Measurements from ENCODE around the gene SAMD4B. TPM values are rescaled to one million over a fixed set of nuclear protein-coding genes. Genes with fewer than 3 reads are reported as not detected.
A peak's percentile ranks its signal among the peaks of the same experiment; 100 is the strongest.

Gene SAMD4B
- total and polyA plus RNA-seq, 9 of the 15 experiments (the other 6 are each of a cell fraction or from before 2014, with no cell fraction given) = 3.4 to 90.5 (median 38.0) TPM

DNA sequence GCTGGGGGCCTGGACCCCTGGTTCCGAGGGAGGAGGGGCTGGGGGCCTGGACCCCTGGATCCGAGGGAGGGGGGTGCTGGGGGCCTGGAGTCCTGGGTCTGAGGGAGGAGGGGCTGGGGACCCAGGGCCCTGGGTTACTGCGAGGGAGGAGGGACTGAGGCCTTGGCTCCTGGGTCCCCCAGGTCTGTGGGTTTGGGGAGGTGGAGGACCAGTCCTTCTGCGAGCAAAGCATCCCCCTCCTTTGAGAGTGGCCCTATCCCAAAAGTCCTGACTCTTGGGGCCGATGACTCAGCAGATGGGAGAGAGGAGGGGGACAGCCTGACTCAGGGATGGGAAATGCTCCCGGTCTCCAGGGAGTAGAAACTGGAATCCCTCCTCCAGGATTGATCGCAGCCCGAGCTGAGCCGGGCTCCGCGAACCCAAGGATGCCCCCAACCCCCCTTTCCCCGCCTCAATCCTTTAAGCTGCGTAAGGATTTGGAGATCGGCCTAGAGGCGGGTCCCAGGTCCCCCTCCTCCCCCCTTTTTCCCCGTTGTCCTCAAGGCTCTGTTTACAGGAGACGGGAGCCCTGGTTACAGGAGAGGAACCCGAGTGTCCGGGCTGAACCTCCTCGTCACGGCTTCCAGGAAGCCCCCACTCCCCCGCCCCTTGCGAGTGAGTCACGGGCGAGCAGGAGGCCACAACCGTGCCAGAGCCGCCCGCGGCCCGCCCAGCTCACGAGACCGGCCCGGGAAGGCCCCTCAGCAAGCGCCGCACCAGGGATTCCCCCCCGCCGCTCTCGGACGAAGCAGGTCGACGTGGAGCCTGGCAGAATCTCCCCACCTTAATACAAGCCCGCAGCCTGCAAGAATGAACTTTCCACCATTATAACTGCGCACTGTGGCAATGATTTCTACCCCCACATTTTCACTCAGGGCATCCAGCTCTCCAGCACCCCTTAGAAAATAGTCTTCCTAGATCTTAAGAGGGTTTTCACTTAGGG lies 61.4 kb downstream of the SAMD4B start (continued):
- TF ChIP-seq FOSL1 (tag; conservative IDR thresholded peaks at IDR 0.05) = peak; percentile 98
- TF ChIP-seq, protein P1, sequence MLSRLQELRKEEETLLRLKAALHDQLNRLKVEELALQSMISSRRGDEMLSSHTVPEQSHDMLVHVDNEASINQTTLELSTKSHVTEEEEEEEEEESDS (CRISPR knock-in tag; IDR thresholded peaks at IDR 0.05) = no peak
- TF ChIP-seq TAF1 (IDR thresholded peaks at IDR 0.05; ENCODE audit: control insufficient read depth, extremely low read depth, insufficient read depth, low read length, severe bottlenecking) = no peak
- no peak for TF ChIP-seq SMAD2 (IDR thresholded peaks at IDR 0.05; ENCODE audit: low read depth, low read length)
- TF ChIP-seq ZNF586 (CRISPR knock-in tag; conservative IDR thresholded peaks at IDR 0.05) = no peak
- peak; percentile 91 for TF ChIP-seq TAF9B (IDR thresholded peaks at IDR 0.05; ENCODE audit: partially characterized antibody)
- TF ChIP-seq, protein P2, sequence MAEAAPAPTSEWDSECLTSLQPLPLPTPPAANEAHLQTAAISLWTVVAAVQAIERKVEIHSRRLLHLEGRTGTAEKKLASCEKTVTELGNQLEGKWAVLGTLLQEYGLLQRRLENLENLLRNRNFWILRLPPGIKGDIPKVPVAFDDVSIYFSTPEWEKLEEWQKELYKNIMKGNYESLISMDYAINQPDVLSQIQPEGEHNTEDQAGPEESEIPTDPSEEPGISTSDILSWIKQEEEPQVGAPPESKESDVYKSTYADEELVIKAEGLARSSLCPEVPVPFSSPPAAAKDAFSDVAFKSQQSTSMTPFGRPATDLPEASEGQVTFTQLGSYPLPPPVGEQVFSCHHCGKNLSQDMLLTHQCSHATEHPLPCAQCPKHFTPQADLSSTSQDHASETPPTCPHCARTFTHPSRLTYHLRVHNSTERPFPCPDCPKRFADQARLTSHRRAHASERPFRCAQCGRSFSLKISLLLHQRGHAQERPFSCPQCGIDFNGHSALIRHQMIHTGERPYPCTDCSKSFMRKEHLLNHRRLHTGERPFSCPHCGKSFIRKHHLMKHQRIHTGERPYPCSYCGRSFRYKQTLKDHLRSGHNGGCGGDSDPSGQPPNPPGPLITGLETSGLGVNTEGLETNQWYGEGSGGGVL (CRISPR knock-in tag; IDR thresholded peaks at IDR 0.05) = no peak
- TF ChIP-seq, protein P3, sequence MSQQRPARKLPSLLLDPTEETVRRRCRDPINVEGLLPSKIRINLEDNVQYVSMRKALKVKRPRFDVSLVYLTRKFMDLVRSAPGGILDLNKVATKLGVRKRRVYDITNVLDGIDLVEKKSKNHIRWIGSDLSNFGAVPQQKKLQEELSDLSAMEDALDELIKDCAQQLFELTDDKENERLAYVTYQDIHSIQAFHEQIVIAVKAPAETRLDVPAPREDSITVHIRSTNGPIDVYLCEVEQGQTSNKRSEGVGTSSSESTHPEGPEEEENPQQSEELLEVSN (IDR thresholded peaks at IDR 0.05; ENCODE audit: borderline replicate concordance in 1 of 2, extremely low read depth in 1 of 2, insufficient read depth in 1 of 2, insufficient read length in 1 of 2, low read depth in 1 of 2, low read length in 1 of 2, poor library complexity in 1 of 2, severe bottlenecking in 1 of 2) = peak; percentile 31 to 82
- no peak for TF ChIP-seq GTF2F1 (IDR thresholded peaks at IDR 0.05; ENCODE audit: low read depth, low read length)
- TF ChIP-seq HSF4 (CRISPR knock-in tag; IDR thresholded peaks at IDR 0.05; ENCODE audit: borderline replicate concordance) = no peak
- no peak for TF ChIP-seq ILF3 (IDR thresholded peaks at IDR 0.05; ENCODE audit: borderline replicate concordance)
- TF ChIP-seq, protein P4, sequence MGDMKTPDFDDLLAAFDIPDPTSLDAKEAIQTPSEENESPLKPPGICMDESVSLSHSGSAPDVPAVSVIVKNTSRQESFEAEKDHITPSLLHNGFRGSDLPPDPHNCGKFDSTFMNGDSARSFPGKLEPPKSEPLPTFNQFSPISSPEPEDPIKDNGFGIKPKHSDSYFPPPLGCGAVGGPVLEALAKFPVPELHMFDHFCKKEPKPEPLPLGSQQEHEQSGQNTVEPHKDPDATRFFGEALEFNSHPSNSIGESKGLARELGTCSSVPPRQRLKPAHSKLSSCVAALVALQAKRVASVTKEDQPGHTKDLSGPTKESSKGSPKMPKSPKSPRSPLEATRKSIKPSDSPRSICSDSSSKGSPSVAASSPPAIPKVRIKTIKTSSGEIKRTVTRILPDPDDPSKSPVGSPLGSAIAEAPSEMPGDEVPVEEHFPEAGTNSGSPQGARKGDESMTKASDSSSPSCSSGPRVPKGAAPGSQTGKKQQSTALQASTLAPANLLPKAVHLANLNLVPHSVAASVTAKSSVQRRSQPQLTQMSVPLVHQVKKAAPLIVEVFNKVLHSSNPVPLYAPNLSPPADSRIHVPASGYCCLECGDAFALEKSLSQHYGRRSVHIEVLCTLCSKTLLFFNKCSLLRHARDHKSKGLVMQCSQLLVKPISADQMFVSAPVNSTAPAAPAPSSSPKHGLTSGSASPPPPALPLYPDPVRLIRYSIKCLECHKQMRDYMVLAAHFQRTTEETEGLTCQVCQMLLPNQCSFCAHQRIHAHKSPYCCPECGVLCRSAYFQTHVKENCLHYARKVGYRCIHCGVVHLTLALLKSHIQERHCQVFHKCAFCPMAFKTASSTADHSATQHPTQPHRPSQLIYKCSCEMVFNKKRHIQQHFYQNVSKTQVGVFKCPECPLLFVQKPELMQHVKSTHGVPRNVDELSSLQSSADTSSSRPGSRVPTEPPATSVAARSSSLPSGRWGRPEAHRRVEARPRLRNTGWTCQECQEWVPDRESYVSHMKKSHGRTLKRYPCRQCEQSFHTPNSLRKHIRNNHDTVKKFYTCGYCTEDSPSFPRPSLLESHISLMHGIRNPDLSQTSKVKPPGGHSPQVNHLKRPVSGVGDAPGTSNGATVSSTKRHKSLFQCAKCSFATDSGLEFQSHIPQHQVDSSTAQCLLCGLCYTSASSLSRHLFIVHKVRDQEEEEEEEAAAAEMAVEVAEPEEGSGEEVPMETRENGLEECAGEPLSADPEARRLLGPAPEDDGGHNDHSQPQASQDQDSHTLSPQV (IDR thresholded peaks at IDR 0.05) = peak; percentile 27; the same call in 1 of the 2 replicates
- no peak for TF ChIP-seq ZNF445 (CRISPR knock-in tag; IDR thresholded peaks at IDR 0.05; ENCODE audit: low read depth)
- TF ChIP-seq SNRNP70 (optimal IDR thresholded peaks at IDR 0.05; ENCODE audit: low read depth, low read length) = no peak
- TF ChIP-seq CTBP1 (IDR thresholded peaks at IDR 0.05; ENCODE audit: borderline replicate concordance) = peak; percentile 44; the same call in 1 of the 2 replicates
- no peak for TF ChIP-seq ZKSCAN8 (CRISPR knock-in tag; IDR thresholded peaks at IDR 0.05)
- TF ChIP-seq CBX1 (IDR thresholded peaks at IDR 0.05; ENCODE audit: low read depth) = no peak; the same call in 1 of the 2 replicates

Measured in K562 (cell line).